Duodenal mucosa (tissue), 2 donors: ENCODE data around the gene SUFU.

ENCODE experiments used
- H3K27ac ChIP-seq: one replicate; pipeline ENCODE4 v1.7.0; 2013; ENCODE audit warnings: low read depth, low read length
- H3K27me3 ChIP-seq, 2 donors: one replicate each; pipeline ENCODE4 v1.7.0; 2013; ENCODE audit warnings: low read length in 2 of 2, control low read depth in 1 of 2; ENCODE audit not compliant: insufficient read depth in 2 of 2, control insufficient read depth in 1 of 2
- H3K36me3 ChIP-seq, 2 donors: one replicate each; pipeline ENCODE4 v1.7.0; 2013; ENCODE audit warnings: low read length in 2 of 2, control low read depth in 1 of 2; ENCODE audit not compliant: insufficient read depth in 2 of 2, control insufficient read depth in 1 of 2
- H3K4me1 ChIP-seq, 2 donors: one replicate each; pipeline ENCODE4 v1.7.0; 2013; ENCODE audit warnings: low read length in 2 of 2, control low read depth in 1 of 2; ENCODE audit not compliant: insufficient read depth in 2 of 2, control insufficient read depth in 1 of 2
- H3K4me3 ChIP-seq, 2 donors: one replicate each; pipeline ENCODE4 v1.7.0; 2013; ENCODE audit warnings: low read length in 2 of 2, low read depth in 1 of 2
- H3K9ac ChIP-seq, 2 donors: one replicate each; pipeline ENCODE4 v1.7.0; 2013; ENCODE audit warnings: low read length in 2 of 2, low read depth in 1 of 2
- H3K9me3 ChIP-seq, 2 donors: one replicate each; pipeline ENCODE4 v1.7.0; 2013; ENCODE audit warnings: low read length in 2 of 2, control low read depth in 1 of 2; ENCODE audit not compliant: control insufficient read depth in 1 of 2

SUFU gene

DNA sequence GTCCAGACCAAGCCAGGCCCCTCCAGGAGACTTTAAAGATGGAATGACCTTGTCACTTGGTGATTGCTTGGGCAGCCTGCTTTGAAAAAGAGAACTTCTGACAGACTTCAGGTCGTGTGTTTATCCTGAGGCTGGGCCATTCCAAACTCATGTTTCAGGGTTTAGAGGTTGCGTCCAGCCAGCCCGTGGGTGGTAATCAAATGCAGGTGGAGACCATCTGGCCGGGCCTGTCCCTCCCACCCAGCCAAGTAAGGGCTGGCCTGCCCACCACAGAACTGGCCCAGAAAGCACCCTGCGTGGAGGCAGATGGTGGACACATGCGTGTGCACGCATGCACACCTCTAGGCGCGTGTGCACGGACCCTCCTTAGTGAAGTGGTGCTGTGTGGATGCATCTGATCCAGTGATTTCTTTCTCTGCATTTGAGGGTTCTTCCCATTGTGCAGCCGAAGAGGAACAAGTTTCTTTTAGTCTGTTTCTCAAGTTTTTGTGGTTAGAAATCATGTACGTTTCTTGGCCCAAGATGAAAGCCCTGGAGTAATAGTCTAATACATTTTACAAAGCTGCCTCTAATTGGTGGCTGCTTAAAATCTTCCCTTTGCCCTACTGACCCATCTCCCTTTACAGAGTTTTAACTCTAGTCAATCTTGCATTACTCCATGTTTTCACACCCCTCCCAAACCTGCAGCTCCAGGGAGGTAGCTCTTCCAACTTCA is 43.0 kb downstream of the SUFU start:
- no peaks in the 10 kb centered on the region for H3K9me3 ChIP-seq
- no peaks in the 10 kb centered on the region for H3K27me3 ChIP-seq
- no peaks in the 10 kb centered on the region for H3K4me1 ChIP-seq
- no peak overlapping the region for H3K4me3 ChIP-seq
- H3K36me3 ChIP-seq: peaks cover 0 to 13% of the 10 kb centered on the region in 2 donors
- H3K9ac ChIP-seq: no peak overlapping the region
- no peak overlapping the region for H3K27ac ChIP-seq

GRCh38 chr10:102549549-102549948 is 45.8 kb downstream of the SUFU start:
- Histone ChIP-seq H3K27ac (no peak overlapping the region), H3K4me3 (no peak overlapping the region)

GRCh38 chr10:102550636-102551210 is 47.0 kb downstream of the SUFU start:
- H3K4me3 ChIP-seq: no peak overlapping the region
- H3K27ac ChIP-seq: no peak overlapping the region
- H3K9me3 ChIP-seq: no peaks in the 10 kb centered on the region
- H3K9ac ChIP-seq: no peak overlapping the region
- no peaks in the 10 kb centered on the region for H3K4me1 ChIP-seq
- no peaks in the 10 kb centered on the region for H3K27me3 ChIP-seq
- H3K36me3 ChIP-seq: peaks cover 0 to 17% of the 10 kb centered on the region in 2 donors

More at GRCh38 chr10:102549549-102549948, 45.8 kb downstream of the SUFU start:
- Histone ChIP-seq H3K4me1 (no peaks in the 10 kb centered on the region), H3K27me3 (no peaks in the 10 kb centered on the region), H3K9me3 (no peaks in the 10 kb centered on the region), H3K9ac (no peak overlapping the region), H3K36me3 (peaks cover 0 to 17% of the 10 kb centered on the region in 2 donors)

DNA sequence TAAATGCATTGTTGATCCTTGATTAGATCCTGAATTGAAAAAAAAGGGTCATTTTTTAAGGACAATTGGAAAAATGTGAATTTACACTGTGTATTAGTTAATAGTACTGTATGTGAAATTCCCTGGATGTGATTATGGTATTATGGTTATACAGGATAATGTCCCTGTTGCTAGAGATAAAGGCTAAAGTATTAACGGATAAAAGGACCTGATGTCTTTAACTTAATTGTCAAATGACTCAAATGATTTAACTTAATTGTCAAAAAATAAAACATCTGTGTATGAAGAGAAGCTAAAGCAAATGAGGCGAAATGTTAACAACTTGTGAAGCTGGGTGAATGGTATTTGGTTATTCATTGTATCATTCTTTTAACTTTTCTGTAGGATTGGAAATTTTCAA is 48.8 kb downstream of the SUFU start:
- H3K4me3 ChIP-seq: no peak overlapping the region
- peaks cover 0 to 17% of the 10 kb centered on the region in 2 donors for H3K36me3 ChIP-seq
- no peaks in the 10 kb centered on the region for H3K9me3 ChIP-seq
- H3K27me3 ChIP-seq: no peaks in the 10 kb centered on the region
- no peak overlapping the region for H3K27ac ChIP-seq
- H3K9ac ChIP-seq: no peak overlapping the region
- H3K4me1 ChIP-seq: no peaks in the 10 kb centered on the region

DNA sequence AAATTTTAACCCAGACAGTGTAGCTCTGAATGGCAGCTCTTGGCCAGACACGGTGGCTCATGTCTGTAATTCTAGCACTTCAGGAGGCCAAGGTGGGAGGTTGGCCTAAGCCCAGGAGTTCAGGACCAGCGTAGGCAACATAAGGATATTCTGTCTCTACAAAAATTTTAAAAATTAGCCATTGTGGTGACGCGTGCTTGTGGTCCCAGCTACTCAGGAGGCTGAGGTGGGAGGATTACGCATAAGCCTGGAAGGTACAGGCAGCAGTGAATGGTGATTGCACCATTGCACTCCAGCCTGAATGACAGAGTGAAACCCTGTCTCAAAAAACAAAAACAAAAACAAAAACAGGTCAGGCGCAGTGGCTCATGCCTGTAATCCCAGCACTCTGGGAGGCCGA is 50.0 kb downstream of the SUFU start:
- H3K9ac ChIP-seq: no peak overlapping the region
- H3K4me3 ChIP-seq: no peak overlapping the region
- no peaks in the 10 kb centered on the region for H3K9me3 ChIP-seq
- H3K27me3 ChIP-seq: no peaks in the 10 kb centered on the region
- peaks cover 0 to 17% of the 10 kb centered on the region in 2 donors for H3K36me3 ChIP-seq
- H3K4me1 ChIP-seq: no peaks in the 10 kb centered on the region
- H3K27ac ChIP-seq: no peak overlapping the region

DNA sequence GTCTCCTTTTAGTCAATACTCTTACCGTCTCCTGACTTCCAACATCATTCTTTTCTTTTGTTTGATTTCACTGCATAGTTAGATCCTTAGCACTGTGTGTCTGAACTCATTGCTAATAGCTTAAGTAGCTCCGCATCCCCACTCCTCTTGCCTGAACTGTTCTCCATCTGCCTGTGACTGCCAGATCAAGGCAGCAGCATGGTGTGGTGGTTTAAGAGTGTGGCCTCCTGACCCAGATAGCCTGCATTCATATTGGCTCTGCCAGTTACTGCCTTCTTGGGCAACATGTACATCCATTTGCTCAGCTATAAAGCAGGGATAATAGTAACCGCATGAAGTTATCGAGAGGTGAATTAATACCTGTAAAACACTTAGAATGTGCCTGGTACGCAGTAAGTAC is 50.8 kb downstream of the SUFU start:
- no peak overlapping the region for H3K9ac ChIP-seq
- no peaks in the 10 kb centered on the region for H3K27me3 ChIP-seq
- peaks cover 0 to 17% of the 10 kb centered on the region in 2 donors for H3K36me3 ChIP-seq
- no peak overlapping the region for H3K27ac ChIP-seq
- H3K9me3 ChIP-seq: no peaks in the 10 kb centered on the region
- no peak overlapping the region for H3K4me3 ChIP-seq
- peaks cover 0 to 5% of the 10 kb centered on the region in 2 donors for H3K4me1 ChIP-seq

DNA sequence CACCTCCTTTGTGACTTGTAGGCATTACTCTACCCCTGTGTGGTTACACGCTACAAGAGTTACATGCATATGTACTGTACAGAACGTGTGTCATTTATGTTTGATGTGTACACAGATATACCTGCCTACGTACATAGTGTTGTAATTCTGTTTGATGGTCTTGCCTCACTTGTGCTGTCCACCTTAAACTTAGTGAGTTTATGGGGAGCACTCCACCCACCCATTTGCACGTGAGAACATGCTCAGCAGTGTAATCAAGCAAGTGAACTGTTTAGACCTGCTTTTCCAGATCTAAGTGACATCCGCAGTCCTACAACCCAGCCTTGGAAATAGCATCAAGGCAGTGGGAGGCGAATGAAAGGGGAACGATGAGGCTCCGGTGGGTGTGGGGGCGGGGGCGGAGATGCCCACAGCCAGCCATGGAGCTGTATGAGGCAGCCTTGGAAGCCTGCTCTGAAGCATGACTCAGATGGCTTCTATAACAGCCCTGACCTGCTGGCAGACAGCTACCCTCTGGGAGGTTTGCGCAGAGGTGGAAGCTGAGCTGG is 52.1 kb downstream of the SUFU start:
- Histone ChIP-seq H3K9ac (no peak overlapping the region), H3K9me3 (no peaks in the 10 kb centered on the region), H3K27ac (no peak overlapping the region), H3K36me3 (peaks cover 0 to 7% of the 10 kb centered on the region in 2 donors), H3K4me1 (peaks cover 0 to 5% of the 10 kb centered on the region in 2 donors), H3K27me3 (no peaks in the 10 kb centered on the region), H3K4me3 (no peak overlapping the region)

DNA sequence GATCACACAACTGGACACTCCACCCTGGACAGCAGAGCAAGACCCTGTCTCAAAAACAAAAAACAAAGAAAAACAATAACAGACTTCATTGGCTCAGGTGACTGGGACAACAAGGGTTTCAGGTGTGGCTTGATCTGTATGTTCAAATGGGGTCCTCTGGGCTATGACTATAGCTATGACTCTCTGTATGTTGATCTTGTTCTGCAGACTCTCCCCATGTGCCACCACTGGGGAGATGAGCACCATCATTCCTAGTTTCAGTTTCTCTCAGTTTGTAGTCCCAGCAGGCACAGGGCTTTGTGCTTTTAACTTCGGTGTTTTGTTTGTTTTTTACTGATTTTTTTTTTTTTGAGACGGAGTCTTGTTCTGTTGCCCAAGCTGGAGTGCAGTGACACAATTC is 53.8 kb downstream of the SUFU start:
- no peaks in the 10 kb centered on the region for H3K27me3 ChIP-seq
- H3K4me3 ChIP-seq: no peak overlapping the region
- no peaks in the 10 kb centered on the region for H3K36me3 ChIP-seq
- no peak overlapping the region for H3K27ac ChIP-seq
- no peaks in the 10 kb centered on the region for H3K9me3 ChIP-seq
- no peak overlapping the region for H3K9ac ChIP-seq
- H3K4me1 ChIP-seq: peaks cover 0 to 5% of the 10 kb centered on the region in 2 donors

DNA sequence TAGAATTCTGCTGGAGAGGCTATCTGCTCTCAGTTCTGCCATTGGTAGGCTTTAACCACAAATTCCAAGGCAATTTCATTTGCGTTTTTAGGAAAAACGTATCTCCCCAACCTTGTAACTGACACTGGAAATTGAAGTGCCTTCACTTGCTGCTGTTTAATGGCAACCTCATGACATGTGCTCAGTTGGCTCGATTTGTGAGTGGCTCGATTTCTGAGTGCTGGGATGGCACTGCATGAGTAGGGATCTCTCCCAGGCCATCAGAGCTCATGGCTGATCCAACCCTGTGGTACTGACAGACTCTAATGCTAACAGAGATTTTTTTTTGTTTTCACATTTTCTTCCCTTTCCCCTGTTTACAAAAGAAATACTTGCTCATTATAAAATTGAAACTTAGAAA is 56.0 kb downstream of the SUFU start:
- Histone ChIP-seq H3K27ac (no peak overlapping the region), H3K4me1 (peaks cover 5% of the 10 kb centered on the region in 2 donors), H3K36me3 (no peaks in the 10 kb centered on the region), H3K9ac (no peak overlapping the region), H3K27me3 (no peaks in the 10 kb centered on the region), H3K9me3 (no peaks in the 10 kb centered on the region), H3K4me3 (no peak overlapping the region)

- H3K9ac ChIP-seq: no peak overlapping the region
- H3K36me3 ChIP-seq: no peaks in the 10 kb centered on the region
- peaks cover 1 to 5% of the 10 kb centered on the region in 2 donors for H3K4me1 ChIP-seq
- H3K27ac ChIP-seq: no peak overlapping the region
- no peak overlapping the region for H3K4me3 ChIP-seq
- no peaks in the 10 kb centered on the region for H3K27me3 ChIP-seq
- H3K9me3 ChIP-seq: no peaks in the 10 kb centered on the region
Observed at GRCh38 chr10:102564209-102564834, 60.5 kb downstream of the SUFU start.
